ENCODE data around the gene SPR. TPM values are rescaled to one million over a fixed set of nuclear protein-coding genes. Genes with fewer than 3 reads are reported as not detected.

The SPR gene
- polyA plus RNA-seq, 1 of the 3 experiments (the other 2 are of a cell fraction), result 25.7 TPM

GRCh38 chr2:72926368-72926767, 39.2 kb downstream of the SPR start:
- Histone ChIP-seq H3K9me2 (no peaks in the 10 kb centered on the region), H3K4me2 (no peak overlapping the region), H2AFZ (ENCODE audit: low read depth) (no peak overlapping the region), H3K79me2 (ENCODE audit: insufficient read depth) (no peaks in the 10 kb centered on the region), H3K27me3 (ENCODE audit: insufficient read depth) (peaks cover 80% of the 10 kb centered on the region), H4K20me1 (ENCODE audit: insufficient read depth) (0 out of 2 replicates have a peak, but pooled peaks cover 3% of the 10 kb centered on the region), H3K9ac (no peak overlapping the region), H3K4me3 (ENCODE audit: low read depth in 2 of 2, low read length in 1 of 2) (no peak overlapping the region), H3F3A (replicated peaks; ENCODE audit: insufficient read depth) (no peaks in the 10 kb centered on the region), H3K4me1 (ENCODE audit: control insufficient read depth in 1 of 2, insufficient read depth in 2 of 2, low read depth in 1 of 2, low read length in 1 of 2) (peaks cover 0 to under 1% of the 10 kb centered on the region in 2 experiments; a peak in 1 of 4 replicates), H3K9me3 (no peaks in the 10 kb centered on the region), H3K36me3 (replicated peaks in 1 of 2; ENCODE audit: control insufficient read depth in 1 of 2, insufficient read depth in 2 of 2, low read length in 1 of 2) (no peaks in the 10 kb centered on the region), H3K27ac (ENCODE audit: low read depth in 2 of 2, low read length in 1 of 2) (no peak overlapping the region)
- CTCF ChIA-PET, result interaction anchor here (0.6 to 8.6 kb wide), 12 partner anchors 11 to 776 kb away, joined by 3 to 53 read pairs (median 3); no protein-coding TSS in a partner anchor
- DNase-seq, result no peak
- TF ChIP-seq FOXM1 (IDR thresholded peaks at IDR 0.05; ENCODE audit: low read depth) (no peak), CHD2 (IDR thresholded peaks at IDR 0.05; ENCODE audit: low read length, partially characterized antibody) (no peak), YY1 (IDR thresholded peaks at IDR 0.05; ENCODE audit: low read depth) (no peak), MAX (IDR thresholded peaks at IDR 0.05; ENCODE audit: low read depth) (no peak), ELF1 (IDR thresholded peaks at IDR 0.05) (no peak), GABPA (IDR thresholded peaks at IDR 0.05; ENCODE audit: low read depth) (no peak), USF1 (IDR thresholded peaks at IDR 0.05; ENCODE audit: borderline replicate concordance, low read depth) (no peak), FOXJ3 (CRISPR knock-in tag; IDR thresholded peaks at IDR 0.05) (no peak), NRF1 (IDR thresholded peaks at IDR 0.05; ENCODE audit: low read depth, low read length) (no peak), NFIC (IDR thresholded peaks at IDR 0.05; ENCODE audit: borderline replicate concordance) (no peak)
- 21% methylated on average over 4 of the region's 4 CpGs for WGBS (ENCODE audit: low lambda C conversion rate)
- POLR2A ChIA-PET, result no interaction called here

- peaks cover 75% of the 10 kb centered on the region for H3K27me3 ChIP-seq (ENCODE audit: insufficient read depth)
- POLR2A ChIA-PET, result no interaction called here
These were observed 39.7 kb downstream of the SPR start for GRCh38 chr2:72926811-72927465.

More at GRCh38 chr2:72926811-72927465, 39.7 kb downstream of the SPR start:
- Histone ChIP-seq H4K20me1 (ENCODE audit: insufficient read depth) (0 out of 2 replicates have a peak, but pooled peaks cover 3% of the 10 kb centered on the region), H3K79me2 (ENCODE audit: insufficient read depth) (no peaks in the 10 kb centered on the region), H3K4me1 (ENCODE audit: control insufficient read depth in 1 of 2, insufficient read depth in 2 of 2, low read depth in 1 of 2, low read length in 1 of 2) (peaks cover under 1 to 6% of the 10 kb centered on the region in 2 experiments; a peak in 1 of 4 replicates), H3K9me3 (no peaks in the 10 kb centered on the region), H3K9me2 (no peaks in the 10 kb centered on the region), H3F3A (replicated peaks; ENCODE audit: insufficient read depth) (no peaks in the 10 kb centered on the region), H3K4me2 (no peak overlapping the region), H3K27ac (ENCODE audit: low read depth in 2 of 2, low read length in 1 of 2) (no peak overlapping the region), H3K9ac (no peak overlapping the region), H3K4me3 (ENCODE audit: low read depth in 2 of 2, low read length in 1 of 2) (no peak overlapping the region), H3K36me3 (replicated peaks in 1 of 2; ENCODE audit: control insufficient read depth in 1 of 2, insufficient read depth in 2 of 2, low read length in 1 of 2) (no peaks in the 10 kb centered on the region), H2AFZ (ENCODE audit: low read depth) (no peak overlapping the region)
- TF ChIP-seq GABPA (IDR thresholded peaks at IDR 0.05; ENCODE audit: low read depth), result no peak
- TF ChIP-seq JUND (IDR thresholded peaks at IDR 0.05), result no peak
- no peak for TF ChIP-seq NRF1 (IDR thresholded peaks at IDR 0.05; ENCODE audit: low read depth, low read length)
- no peak for TF ChIP-seq MAX (IDR thresholded peaks at IDR 0.05; ENCODE audit: low read depth)
- TF ChIP-seq USF1 (IDR thresholded peaks at IDR 0.05; ENCODE audit: borderline replicate concordance, low read depth), result no peak
- no peak for TF ChIP-seq MXI1 (IDR thresholded peaks at IDR 0.05; ENCODE audit: low read depth, low read length)
- no peak for TF ChIP-seq TEAD4 (IDR thresholded peaks at IDR 0.05; ENCODE audit: borderline replicate concordance, insufficient read depth)
- TF ChIP-seq NFIC (IDR thresholded peaks at IDR 0.05; ENCODE audit: borderline replicate concordance), result no peak
- no peak for TF ChIP-seq USF2 (IDR thresholded peaks at IDR 0.05; ENCODE audit: borderline replicate concordance, low read depth, low read length)
- no peak for TF ChIP-seq GATA2 (CRISPR knock-in tag; IDR thresholded peaks at IDR 0.05)
- no peak for TF ChIP-seq PBX3 (IDR thresholded peaks at IDR 0.05)
- TF ChIP-seq FOXM1 (IDR thresholded peaks at IDR 0.05; ENCODE audit: low read depth), result no peak
- no peak for TF ChIP-seq IRF3 (IDR thresholded peaks at IDR 0.05; ENCODE audit: low read depth, low read length)
- no peak for TF ChIP-seq SMC3 (IDR thresholded peaks at IDR 0.05; ENCODE audit: low read depth, low read length)
- no peak for TF ChIP-seq RAD21 (IDR thresholded peaks at IDR 0.05; ENCODE audit: low read length)
- no peak for TF ChIP-seq TAF1 (IDR thresholded peaks at IDR 0.05; ENCODE audit: borderline replicate concordance, low read depth, low read length)
- no peak for TF ChIP-seq MEF2A (IDR thresholded peaks at IDR 0.05; ENCODE audit: borderline replicate concordance, low read depth)
- TF ChIP-seq FOXJ3 (CRISPR knock-in tag; IDR thresholded peaks at IDR 0.05), result no peak
- no peak for TF ChIP-seq RFX5 (IDR thresholded peaks at IDR 0.05; ENCODE audit: low read length)
- CTCF ChIA-PET, result interaction anchor here (0.6 to 8.6 kb wide), 12 partner anchors 8 to 777 kb away, joined by 3 to 53 read pairs (median 4); no protein-coding TSS in a partner anchor
- WGBS (ENCODE audit: low lambda C conversion rate), result 23% methylated on average over 6 of the region's 6 CpGs
- DNase-seq, result peak; percentile 30
